Tibial nerve (tissue), 4 donors: Measurements from ENCODE around the gene DTL. TPM values are rescaled to one million over a fixed set of nuclear protein-coding genes. Genes with fewer than 3 reads are reported as not detected.

ENCODE experiments used
- DNase-seq, 2 donors: peaks; one replicate each; pipeline ENCODE4 v3.0.0-alpha.2; 2019; ENCODE audit warnings: low spot score in 2 of 2
- H3K27ac ChIP-seq, 4 donors: fragments of 200-600 bp; sonication (generic) in 3 of 4; one replicate each; pipeline ENCODE4 v1.5.1; 2017 to 2019; ENCODE audit warnings: mild to moderate bottlenecking in 1 of 4
- H3K27me3 ChIP-seq, 2 donors: fragments of 200-600 bp; sonication (generic) in 1 of 2; one replicate each; pipeline versions ENCODE4 v1.5.1 to v1.6.0; 2017 to 2019
- H3K36me3 ChIP-seq, 3 donors: fragments of 200-600 bp; sonication (generic); one replicate each; pipeline ENCODE4 v1.5.1; 2018 to 2019
- H3K4me1 ChIP-seq, 4 donors: fragments of 200-600 bp; sonication (generic) in 3 of 4; one replicate each; pipeline ENCODE4 v1.5.1; 2017 to 2019
- H3K4me3 ChIP-seq, 4 donors: fragments of 200-600 bp; sonication (generic) in 3 of 4; one replicate each; pipeline ENCODE4 v1.5.1; 2017 to 2019; ENCODE audit warnings: mild to moderate bottlenecking in 1 of 4, moderate library complexity in 1 of 4
- H3K9me3 ChIP-seq, 4 donors: fragments of 200-600 bp; sonication (generic) in 3 of 4; one replicate each; pipeline ENCODE4 v1.5.1; 2017 to 2019
- CTCF ChIP-seq, 5 experiments: fragments of 200-600 bp in 3 of 5; fragments of 450-650 bp in 2 of 5; sonication (generic) in 3 of 5; IDR thresholded peaks; one replicate each; pipeline ENCODE4 v1.5.1; 2016 to 2019; ENCODE audit warnings: antibody characterized with exemption in 5 of 5, mild to moderate bottlenecking in 3 of 5, moderate library complexity in 2 of 5
- EP300 ChIP-seq, 2 donors: sonication (generic); formaldehyde crosslinking; IDR thresholded peaks; one replicate each; pipeline ENCODE4 v1.6.1; 2017; ENCODE audit warnings: antibody characterized with exemption in 2 of 2, mild to moderate bottlenecking in 1 of 2
- POLR2A ChIP-seq, 2 donors: fragments of 450-650 bp; IDR thresholded peaks; one replicate each; pipeline ENCODE4 v1.6.1; 2017; ENCODE audit warnings: antibody characterized with exemption in 2 of 2, mild to moderate bottlenecking in 2 of 2, moderate library complexity in 2 of 2
- WGBS, 2 donors: methylation state at CpG; one replicate each; pipeline ENCODE4 v1.1.5; 2018; 5-methylcytosine and 5-hydroxymethylcytosine counted together
- total RNA-seq, 4 donors: library from RNA; depleted of rRNA; stranded (reverse); fragments of >200 nt; gene quantifications; one replicate each; pipeline ENCODE4 v1.1.0, GENCODE V29; 2016

The DTL gene
- total RNA-seq, 4 donors from 2014 or later, result 0.21 to 0.90 TPM; not detected in 2

GRCh38 chr1:212125654-212126053 is 90.1 kb downstream of the DTL start:
- WGBS, 2 donors, result 99% methylated on average over 9 of the region's 9 CpGs
- no peak for DNase-seq
- no peak overlapping the region for H3K27ac ChIP-seq
- no peak overlapping the region for H3K4me3 ChIP-seq
- no peaks in the 10 kb centered on the region for H3K36me3 ChIP-seq
- no peaks in the 10 kb centered on the region for H3K27me3 ChIP-seq
- no peaks in the 10 kb centered on the region for H3K9me3 ChIP-seq
- no peak for TF ChIP-seq POLR2A (IDR thresholded peaks at IDR 0.05)
- no peak for TF ChIP-seq CTCF (IDR thresholded peaks at IDR 0.05)
- TF ChIP-seq EP300 (IDR thresholded peaks at IDR 0.05), result no peak
- H3K4me1 ChIP-seq, result no peaks in the 10 kb centered on the region

- TF ChIP-seq EP300 (IDR thresholded peaks at IDR 0.05) (no peak), CTCF (IDR thresholded peaks at IDR 0.05) (no peak), POLR2A (IDR thresholded peaks at IDR 0.05) (no peak)
- Histone ChIP-seq H3K36me3 (no peaks in the 10 kb centered on the region), H3K27ac (no peak overlapping the region), H3K27me3 (no peaks in the 10 kb centered on the region), H3K9me3 (no peaks in the 10 kb centered on the region), H3K4me1 (no peaks in the 10 kb centered on the region), H3K4me3 (no peak overlapping the region)
- DNase-seq, result no peak
- 68 to 73% methylated on average over 4 of the region's 4 CpGs for WGBS, 2 donors
Measured at GRCh38 chr1:212127221-212127620, 91.7 kb downstream of the DTL start.

- H3K36me3 ChIP-seq, result no peaks in the 10 kb centered on the region
- no peaks in the 10 kb centered on the region for H3K27me3 ChIP-seq
- H3K4me3 ChIP-seq, result no peak overlapping the region
- no peaks in the 10 kb centered on the region for H3K4me1 ChIP-seq
- WGBS, 2 donors, result 91 to 94% methylated on average over 6 of the region's 6 CpGs
- no peak overlapping the region for H3K27ac ChIP-seq
- no peak for TF ChIP-seq EP300 (IDR thresholded peaks at IDR 0.05)
- no peak for TF ChIP-seq CTCF (IDR thresholded peaks at IDR 0.05)
- no peak for TF ChIP-seq POLR2A (IDR thresholded peaks at IDR 0.05)
- no peak for DNase-seq
- peaks cover 0 to 1% (median 0%) of the 10 kb centered on the region in 4 donors for H3K9me3 ChIP-seq
Measured at GRCh38 chr1:212129781-212130180, 94.2 kb downstream of the DTL start.

DNA sequence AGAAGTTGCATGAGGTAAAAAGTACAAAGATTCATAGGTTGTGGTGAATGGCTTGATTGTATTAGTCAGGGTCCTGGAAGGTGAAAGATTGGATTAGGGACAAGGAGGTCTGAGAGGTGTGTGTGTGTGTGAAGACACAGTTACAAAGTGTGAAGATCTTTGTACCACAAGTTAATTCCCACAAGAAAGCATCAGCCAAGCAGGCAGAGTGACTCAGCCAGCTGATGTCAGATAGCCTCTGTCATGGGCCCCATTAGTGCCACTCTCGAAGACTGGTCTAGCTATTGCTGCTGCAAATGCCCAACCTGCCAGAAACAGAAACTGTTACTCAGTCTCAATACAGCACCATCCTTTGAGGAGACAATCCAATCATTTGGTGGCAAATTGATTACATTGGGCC is 96.5 kb downstream of the DTL start:
- no peaks in the 10 kb centered on the region for H3K36me3 ChIP-seq
- DNase-seq, result no peak
- no peaks in the 10 kb centered on the region for H3K27me3 ChIP-seq
- 75 to 78% methylated on average over 1 of the region's 1 CpG for WGBS, 2 donors
- H3K4me1 ChIP-seq, result no peaks in the 10 kb centered on the region
- no peak overlapping the region for H3K4me3 ChIP-seq
- H3K27ac ChIP-seq, result no peak overlapping the region
- peaks cover 0 to 11% (median 0%) of the 10 kb centered on the region in 4 donors for H3K9me3 ChIP-seq
- TF ChIP-seq EP300 (IDR thresholded peaks at IDR 0.05) (no peak), CTCF (IDR thresholded peaks at IDR 0.05) (no peak), POLR2A (IDR thresholded peaks at IDR 0.05) (no peak)

- no peak for DNase-seq
- Histone ChIP-seq H3K36me3 (no peaks in the 10 kb centered on the region), H3K27ac (no peak overlapping the region), H3K4me1 (no peaks in the 10 kb centered on the region), H3K27me3 (no peaks in the 10 kb centered on the region), H3K9me3 (peaks cover 0 to 11% (median 0%) of the 10 kb centered on the region in 4 donors), H3K4me3 (no peak overlapping the region)
- TF ChIP-seq CTCF (IDR thresholded peaks at IDR 0.05) (no peak), POLR2A (IDR thresholded peaks at IDR 0.05) (no peak), EP300 (IDR thresholded peaks at IDR 0.05) (no peak)
- 39 to 48% methylated on average over 2 of the region's 2 CpGs for WGBS, 2 donors
Measured at GRCh38 chr1:212133319-212133718, 97.8 kb downstream of the DTL start.
